Bone marrow (tissue), 2 donors: ENCODE measurements around the gene TMEM81.

Source experiments
- DNase-seq, 2 donors: peaks; one replicate each; lab custom pipeline; 2025; lab: John Stamatoyannopoulos, UW

The TMEM81 gene, protein sequence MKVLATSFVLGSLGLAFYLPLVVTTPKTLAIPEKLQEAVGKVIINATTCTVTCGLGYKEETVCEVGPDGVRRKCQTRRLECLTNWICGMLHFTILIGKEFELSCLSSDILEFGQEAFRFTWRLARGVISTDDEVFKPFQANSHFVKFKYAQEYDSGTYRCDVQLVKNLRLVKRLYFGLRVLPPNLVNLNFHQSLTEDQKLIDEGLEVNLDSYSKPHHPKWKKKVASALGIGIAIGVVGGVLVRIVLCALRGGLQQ

DNA sequence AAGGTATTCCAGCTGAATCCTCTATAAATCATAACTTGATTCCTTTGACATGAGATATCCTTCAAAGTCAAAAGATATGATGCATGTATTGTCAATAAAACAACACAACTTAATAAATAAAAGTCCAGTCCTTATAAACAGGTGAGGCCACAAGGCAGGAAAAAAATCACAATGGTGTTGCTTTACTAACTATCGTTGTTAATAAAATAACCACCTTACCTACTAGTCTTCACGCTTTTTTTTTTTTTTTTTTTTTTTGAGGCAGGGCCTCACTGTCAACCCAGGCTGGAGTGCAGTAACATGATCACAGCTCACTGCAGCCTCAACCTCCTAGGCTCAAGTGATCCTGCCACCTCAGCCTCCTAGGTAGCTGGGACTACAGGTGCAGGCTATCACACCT is at the start of gene TMEM81:
Gene TMEM81 (minus strand): TSS at position 101 of the 400 bp plus-strand sequence. CDS start 140 bp downstream, outside the sequence.
- DNase-seq = no peak

- DNase-seq = no peak
These were observed 49.0 kb upstream of the TMEM81 start for GRCh38 chr1:205133287-205133686.

DNA sequence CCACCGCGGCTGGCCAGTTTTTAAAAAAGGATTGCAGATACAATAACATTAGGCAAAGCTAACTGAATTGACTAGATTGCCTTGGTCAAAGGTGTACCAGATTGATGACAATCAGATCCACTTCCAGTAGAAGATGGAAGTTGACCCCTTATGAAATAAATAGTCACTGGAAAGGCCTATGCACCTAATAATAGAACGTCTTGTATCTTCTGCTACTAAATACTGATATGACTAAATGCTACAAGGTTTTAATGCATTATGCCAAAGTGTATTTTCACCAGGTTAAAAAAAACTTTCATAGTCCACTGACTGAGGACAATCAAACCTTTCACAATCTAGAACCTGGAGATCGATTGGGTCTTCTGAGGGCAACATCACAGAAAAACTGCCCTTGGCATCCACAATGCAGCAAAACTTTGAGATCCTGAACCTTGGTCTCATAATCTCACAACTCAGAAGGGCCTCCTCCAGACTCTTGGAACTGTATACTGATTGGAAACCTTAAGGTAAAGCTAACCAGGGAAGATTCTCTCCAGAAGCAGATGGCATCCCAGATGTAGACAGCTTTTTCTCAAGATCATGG is 45.3 kb upstream of the TMEM81 start:
- DNase-seq = no peak

DNA sequence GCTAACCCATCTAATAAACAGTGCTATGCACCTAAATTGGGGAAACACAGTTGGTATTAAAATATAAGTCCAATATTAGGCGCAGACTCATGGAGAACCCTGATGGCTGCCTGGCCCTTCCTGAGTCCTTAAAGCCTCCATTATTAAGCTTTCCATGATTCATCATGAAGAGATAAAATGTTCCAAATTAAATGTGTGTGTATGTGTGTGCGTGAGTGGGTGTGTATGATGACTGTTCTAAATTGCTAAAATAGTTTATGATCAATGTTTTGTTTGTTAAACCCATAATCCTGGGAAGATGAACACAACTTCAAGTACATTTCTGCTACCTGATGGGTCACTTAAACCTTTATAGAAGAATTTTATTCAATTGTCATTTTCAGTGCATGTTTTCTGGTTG is 43.8 kb upstream of the TMEM81 start:
- DNase-seq = no peak

- no peak for DNase-seq
These were observed 43.4 kb upstream of the TMEM81 start for GRCh38 chr1:205127646-205128045.

DNA sequence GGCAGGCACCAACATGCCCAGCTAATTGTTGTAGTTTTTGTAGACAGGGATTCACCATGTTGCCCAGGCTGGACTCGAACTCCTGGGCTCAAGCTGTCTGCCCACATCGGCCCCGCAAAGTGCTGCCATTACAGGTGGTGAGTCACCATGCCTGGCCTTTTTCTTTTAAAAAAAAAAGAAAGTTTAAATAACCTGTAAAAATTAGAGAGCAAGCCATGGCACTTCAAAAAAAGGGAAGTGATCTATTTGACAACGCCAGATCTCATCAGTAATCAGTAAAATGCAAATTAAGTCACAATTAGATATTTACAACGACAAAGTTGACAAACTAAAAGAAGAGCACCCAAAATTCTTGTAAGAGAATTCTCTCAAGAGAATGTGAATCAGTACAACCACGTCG is 40.5 kb upstream of the TMEM81 start:
- peak in 1 of 2 donors; percentile 14 for DNase-seq

- DNase-seq = no peak
These were observed 38.2 kb upstream of the TMEM81 start for GRCh38 chr1:205122489-205122882.

GRCh38 chr1:205121660-205122488 is 37.6 kb upstream of the TMEM81 start, which contains the start of gene RBBP5:
Gene RBBP5 (minus strand): TSS chr1:205121978. CDS start chr1:205121873, 105 bp downstream.
- DNase-seq = peak; percentile 73 to 95

GRCh38 chr1:205118752-205119151 is 34.5 kb upstream of the TMEM81 start:
- DNase-seq = no peak

DNA sequence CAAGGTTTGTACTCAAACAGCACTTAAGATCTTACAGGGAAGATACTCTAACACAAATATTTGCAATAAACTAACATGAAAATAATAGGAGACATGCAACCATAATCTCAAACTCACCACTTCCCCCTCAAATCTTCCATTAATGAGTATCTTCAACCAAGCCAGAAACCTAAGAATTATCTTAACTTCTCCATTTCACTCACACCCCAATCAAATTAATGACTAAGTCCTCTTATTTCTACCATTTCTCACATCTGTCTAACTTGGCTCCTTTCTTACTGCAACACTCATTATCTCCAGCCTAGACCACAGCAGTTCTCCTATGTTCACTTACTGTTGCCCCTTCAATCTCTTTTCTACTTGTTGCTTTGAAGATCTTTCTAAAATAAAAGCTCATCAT is 27.1 kb upstream of the TMEM81 start:
- DNase-seq = no peak

DNA sequence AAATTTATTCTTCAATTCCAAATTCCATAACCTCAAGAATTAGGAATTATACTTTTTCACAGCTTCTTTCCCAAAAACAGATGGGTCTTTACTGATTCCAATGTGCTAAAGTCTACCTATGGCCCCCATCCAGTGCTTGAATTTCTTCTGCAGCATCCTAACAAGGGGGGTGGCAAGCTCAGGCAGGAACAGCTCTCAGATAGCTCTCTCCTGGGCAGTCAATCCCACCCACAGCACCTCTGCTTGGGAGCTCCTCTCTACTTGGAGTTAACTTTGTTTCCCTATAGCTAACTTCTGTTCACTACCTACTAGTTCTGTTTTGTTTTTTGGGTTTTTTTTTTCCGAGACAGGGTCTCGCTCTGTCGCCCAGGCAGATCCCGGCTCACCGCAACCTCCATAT is 25.5 kb upstream of the TMEM81 start:
- DNase-seq = no peak

- no peak for DNase-seq
These were observed 25.0 kb upstream of the TMEM81 start for GRCh38 chr1:205109269-205109668.

- DNase-seq = no peak
These were observed 24.2 kb upstream of the TMEM81 start for GRCh38 chr1:205108464-205108863.

DNA sequence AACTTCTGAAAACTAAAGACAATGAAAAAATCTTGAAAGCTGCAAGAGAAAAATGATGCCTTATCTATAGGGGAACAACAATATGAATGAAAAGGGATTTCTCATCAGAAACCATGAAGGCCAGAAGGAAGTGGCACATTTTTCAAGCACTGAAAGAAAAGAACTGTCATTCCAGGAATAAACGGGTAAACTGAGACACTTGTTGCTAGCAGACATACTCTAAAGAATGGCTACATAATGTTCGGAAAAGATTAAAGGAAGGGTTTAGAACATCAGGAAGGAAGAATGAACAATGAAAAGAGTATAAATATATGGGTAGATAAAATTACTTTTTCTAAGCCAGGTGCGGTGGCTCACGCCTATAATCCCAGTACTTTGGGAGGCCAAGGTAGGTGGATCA is 23.1 kb upstream of the TMEM81 start:
- no peak for DNase-seq

DNA sequence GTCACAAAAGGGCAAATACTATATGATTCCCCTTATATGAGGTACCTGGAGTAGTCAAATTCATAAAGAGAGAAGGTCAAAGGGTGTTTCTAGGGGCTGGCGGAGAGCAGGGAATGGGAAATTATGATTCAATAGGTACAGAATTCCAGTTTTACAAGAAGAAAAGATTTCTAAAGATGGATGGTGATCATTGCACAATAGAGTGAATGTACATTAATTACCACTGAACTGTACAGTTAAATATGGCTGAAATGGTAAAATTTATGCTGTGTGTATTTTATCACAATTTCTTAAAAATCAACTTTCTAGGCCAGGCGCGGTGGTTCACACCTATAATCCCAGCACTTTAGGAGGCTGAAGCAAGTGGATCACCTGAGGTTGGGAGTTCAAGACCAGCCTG is 18.1 kb upstream of the TMEM81 start:
- DNase-seq = no peak

GRCh38 chr1:205098242-205098641 is 14.0 kb upstream of the TMEM81 start:
- DNase-seq = no peak

GRCh38 chr1:205095422-205095821 is 11.2 kb upstream of the TMEM81 start:
- DNase-seq = no peak

DNA sequence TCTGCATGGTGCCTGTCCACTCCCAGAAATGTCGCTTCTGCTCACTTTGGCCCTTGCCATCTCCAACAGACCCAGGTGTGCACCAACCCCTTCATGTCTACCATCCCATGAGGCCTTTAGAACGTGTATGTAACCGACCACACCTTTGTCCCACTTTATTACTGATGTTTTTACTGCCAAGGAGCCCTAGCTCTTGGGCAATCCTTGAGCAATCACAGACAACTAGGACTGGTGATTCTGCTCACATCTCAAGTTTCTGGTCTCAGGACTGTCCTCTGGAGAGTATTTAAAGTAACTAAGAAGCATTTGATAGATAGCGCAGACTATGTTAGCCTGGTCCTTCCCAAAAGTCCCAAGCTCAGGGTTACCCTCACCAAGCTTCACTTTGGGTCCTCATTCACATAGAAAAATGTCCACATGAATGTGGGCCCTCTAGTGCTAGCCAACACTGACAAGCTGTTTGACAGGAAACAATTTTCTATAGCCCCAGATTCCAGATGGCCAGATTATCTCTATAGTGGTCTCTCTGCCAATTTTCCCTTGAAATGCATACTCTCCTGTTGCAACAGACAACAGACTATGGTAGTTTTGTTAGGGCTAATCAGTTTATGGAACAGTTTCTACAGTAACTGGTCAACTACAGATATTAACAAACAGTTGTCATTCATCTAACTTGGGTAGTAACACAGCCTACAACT is 6.9 kb upstream of the TMEM81 start:
- no peak for DNase-seq

DNA sequence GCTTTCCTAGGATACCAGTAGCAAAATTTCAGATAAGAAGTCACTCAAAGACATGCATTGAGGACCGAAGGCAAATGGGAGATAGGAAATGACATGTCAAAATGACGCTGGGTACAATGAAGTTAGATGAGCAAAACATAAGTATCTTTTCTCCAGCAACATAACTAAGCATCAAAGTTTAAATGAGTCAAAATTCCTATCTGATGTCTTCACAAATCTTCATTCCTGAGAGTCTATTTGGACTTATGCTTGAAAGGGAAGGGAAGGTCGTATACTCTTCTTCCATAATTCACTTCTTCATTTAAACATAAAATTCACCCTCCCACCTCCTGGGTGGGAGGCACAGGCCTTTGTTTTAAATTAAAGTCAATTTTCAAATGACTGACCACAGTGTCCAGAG is 4.1 kb upstream of the TMEM81 start:
- no peak for DNase-seq

- no peak for DNase-seq
These were observed 1.8 kb downstream of the TMEM81 start for GRCh38 chr1:205082431-205082830.

DNA sequence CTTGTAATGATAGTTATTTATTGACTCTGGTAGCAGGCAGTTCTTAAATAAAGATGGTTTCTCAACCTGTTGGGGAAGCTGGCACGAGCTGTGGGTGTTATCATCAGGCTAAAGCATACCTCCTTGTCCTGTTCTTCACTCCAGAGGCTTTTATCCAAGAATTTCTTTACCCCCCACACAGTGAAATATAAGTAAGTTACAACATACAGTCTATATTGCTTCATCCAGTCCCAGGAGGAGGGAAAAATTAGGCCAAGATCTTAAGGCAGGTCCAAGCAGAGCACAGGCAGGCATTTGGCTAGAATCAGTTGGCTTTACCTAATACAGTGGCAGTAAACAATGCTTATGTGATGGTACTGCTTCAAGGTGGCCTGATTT is 6.3 kb downstream of the TMEM81 start:
- DNase-seq = no peak

DNA sequence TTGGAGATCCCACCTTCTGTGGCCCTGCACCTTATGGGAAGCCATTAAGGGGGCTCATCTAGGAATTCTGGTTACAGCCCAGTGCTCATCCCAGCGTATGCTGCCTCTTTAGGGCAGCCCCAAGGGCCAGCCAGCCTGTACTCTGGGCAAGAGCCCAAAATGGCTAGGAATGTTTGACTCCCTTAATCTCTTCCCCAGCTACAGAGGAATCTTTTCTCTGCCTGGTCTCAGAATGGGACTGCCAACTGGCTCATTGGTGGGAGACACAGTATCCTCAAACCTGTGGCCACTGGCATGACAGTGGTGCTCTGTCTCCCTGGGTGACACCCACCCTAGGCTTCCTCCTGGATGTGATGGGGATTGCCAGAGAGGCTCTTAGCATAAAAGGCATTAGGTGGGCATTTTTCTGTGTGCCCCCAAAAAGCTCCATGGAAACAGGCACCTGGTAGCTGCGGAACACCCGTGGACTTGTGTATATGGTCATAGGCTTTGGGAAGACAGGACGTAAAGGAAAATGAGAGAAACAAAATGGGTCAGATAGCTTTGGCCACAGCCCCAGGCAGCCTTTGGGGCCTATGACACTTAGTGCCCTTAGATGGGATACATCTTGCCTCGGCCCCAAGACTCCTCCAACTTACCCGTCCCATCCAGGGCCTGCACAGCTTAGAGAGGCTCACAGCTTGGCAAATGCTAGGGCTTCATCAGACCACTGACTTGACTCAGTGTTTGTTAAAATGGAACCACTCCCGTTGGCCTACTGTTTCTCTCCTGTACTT is 6.9 kb downstream of the TMEM81 start:
- no peak for DNase-seq
